HG02610 (cell line): ENCODE data around the gene RASSF3.
"Not testable (repeated sequence)": the region's sequence is repeated elsewhere in the genome, so short reads cannot be mapped to it uniquely, and the experiment has no call there.

Experiments used
- ATAC-seq: cut with Tn5 transposase; IDR thresholded peaks from one replicate; pipeline ENCODE4 v1.9.1; 2021; ENCODE audit warnings: mild to moderate bottlenecking, moderate library complexity; ENCODE audit not compliant: unreplicated experiment

The RASSF3 gene

GRCh38 chr12:64688219-64688618 is 77.9 kb downstream of the RASSF3 start:
- ATAC-seq = no peak

GRCh38 chr12:64688715-64689114 is 78.4 kb downstream of the RASSF3 start:
- no peak for ATAC-seq

GRCh38 chr12:64690236-64690635 is 79.9 kb downstream of the RASSF3 start:
- ATAC-seq = not testable (repeated sequence)

GRCh38 chr12:64691227-64691794 is 81.0 kb downstream of the RASSF3 start:
- no peak for ATAC-seq

GRCh38 chr12:64691795-64692583 is 81.7 kb downstream of the RASSF3 start:
- no peak for ATAC-seq

- ATAC-seq = no peak
Observed at GRCh38 chr12:64694130-64695040, 84.1 kb downstream of the RASSF3 start.

GRCh38 chr12:64695550-64695949 is 85.3 kb downstream of the RASSF3 start:
- ATAC-seq = no peak

- no peak for ATAC-seq
Observed at GRCh38 chr12:64696080-64696741, 85.9 kb downstream of the RASSF3 start.

GRCh38 chr12:64699504-64700115 is 89.3 kb downstream of the RASSF3 start:
- ATAC-seq = no peak

- ATAC-seq = no peak
Observed at GRCh38 chr12:64700532-64700931, 90.2 kb downstream of the RASSF3 start.

- no peak for ATAC-seq
Observed at GRCh38 chr12:64701283-64701682, 91.0 kb downstream of the RASSF3 start.

- no peak for ATAC-seq
Observed at GRCh38 chr12:64706306-64706705, 96.0 kb downstream of the RASSF3 start.

GRCh38 chr12:64706857-64707256 is 96.6 kb downstream of the RASSF3 start:
- no peak for ATAC-seq

- ATAC-seq = no peak
Observed at GRCh38 chr12:64707362-64707761, 97.1 kb downstream of the RASSF3 start.

- ATAC-seq = no peak
Observed at GRCh38 chr12:64707926-64708325, 97.6 kb downstream of the RASSF3 start.

GRCh38 chr12:64709429-64709828 is 99.1 kb downstream of the RASSF3 start:
- ATAC-seq = no peak

- no peak for ATAC-seq
Observed at GRCh38 chr12:64713376-64713775, 103.1 kb downstream of the RASSF3 start.

GRCh38 chr12:64714551-64714968 is 104.3 kb downstream of the RASSF3 start:
- ATAC-seq = peak; percentile 82

GRCh38 chr12:64716371-64716770 is 106.1 kb downstream of the RASSF3 start:
- no peak for ATAC-seq

GRCh38 chr12:64716839-64717455 is 106.7 kb downstream of the RASSF3 start:
- no peak for ATAC-seq
